Measurements from ENCODE around the gene MORC1. TPM values are rescaled to one million over a fixed set of nuclear protein-coding genes. Genes with fewer than 3 reads are reported as not detected.

MORC1 gene
- total RNA-seq, 1 experiment from 2014 or later: not detected

DNA sequence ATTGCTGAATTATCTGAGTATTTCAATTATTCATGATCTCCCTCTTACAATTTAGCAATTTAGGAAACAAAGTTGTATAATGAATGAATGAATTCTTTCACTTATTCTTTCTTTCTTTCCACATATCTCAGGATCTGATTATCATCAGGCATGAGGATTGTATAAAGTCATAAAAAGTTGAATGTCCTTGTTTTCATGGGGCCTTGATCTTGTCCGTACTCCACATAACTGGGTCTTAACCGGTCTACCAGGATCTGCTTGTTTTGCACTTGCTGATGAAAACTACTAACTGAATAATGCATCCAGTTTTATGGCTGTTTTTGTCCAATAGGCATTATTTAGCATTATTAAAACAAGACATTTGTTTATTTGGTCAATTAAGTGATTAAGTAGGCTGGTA, 31.1 kb upstream of the MORC1 start:
- Histone ChIP-seq H3K27me3 (ENCODE audit: control insufficient read depth, insufficient read depth, low read length) (no peaks in the 10 kb centered on the region), H3K27ac (ENCODE audit: low read length) (no peak overlapping the region), H3K4me1 (ENCODE audit: control insufficient read depth, insufficient read depth, low read length) (no peaks in the 10 kb centered on the region), H3K4me3 (ENCODE audit: low read depth in 2 of 2, low read length in 2 of 2) (no peak overlapping the region), H3K36me3 (ENCODE audit: control insufficient read depth, insufficient read depth, low read length) (no peaks in the 10 kb centered on the region), H3K9me3 (ENCODE audit: control insufficient read depth, insufficient read depth, low read depth, low read length) (no peaks in the 10 kb centered on the region)
- no TSS peak for BruUV-seq (replicated peaks)
- intact Hi-C loops (cut with micrococcal nuclease; ENCODE audit: unreplicated experiment) (no loop called here), in situ Hi-C loops (cut with HindIII; ENCODE audit: low pct_unique_long_range_greater_than_20kb, low sequenced_read_pairs) (no loop called here)
- POLR2A ChIA-PET: no interaction called here
- no peak for DNase-seq (ENCODE audit: low read depth, low spot score)
- TF ChIP-seq, protein P1, sequence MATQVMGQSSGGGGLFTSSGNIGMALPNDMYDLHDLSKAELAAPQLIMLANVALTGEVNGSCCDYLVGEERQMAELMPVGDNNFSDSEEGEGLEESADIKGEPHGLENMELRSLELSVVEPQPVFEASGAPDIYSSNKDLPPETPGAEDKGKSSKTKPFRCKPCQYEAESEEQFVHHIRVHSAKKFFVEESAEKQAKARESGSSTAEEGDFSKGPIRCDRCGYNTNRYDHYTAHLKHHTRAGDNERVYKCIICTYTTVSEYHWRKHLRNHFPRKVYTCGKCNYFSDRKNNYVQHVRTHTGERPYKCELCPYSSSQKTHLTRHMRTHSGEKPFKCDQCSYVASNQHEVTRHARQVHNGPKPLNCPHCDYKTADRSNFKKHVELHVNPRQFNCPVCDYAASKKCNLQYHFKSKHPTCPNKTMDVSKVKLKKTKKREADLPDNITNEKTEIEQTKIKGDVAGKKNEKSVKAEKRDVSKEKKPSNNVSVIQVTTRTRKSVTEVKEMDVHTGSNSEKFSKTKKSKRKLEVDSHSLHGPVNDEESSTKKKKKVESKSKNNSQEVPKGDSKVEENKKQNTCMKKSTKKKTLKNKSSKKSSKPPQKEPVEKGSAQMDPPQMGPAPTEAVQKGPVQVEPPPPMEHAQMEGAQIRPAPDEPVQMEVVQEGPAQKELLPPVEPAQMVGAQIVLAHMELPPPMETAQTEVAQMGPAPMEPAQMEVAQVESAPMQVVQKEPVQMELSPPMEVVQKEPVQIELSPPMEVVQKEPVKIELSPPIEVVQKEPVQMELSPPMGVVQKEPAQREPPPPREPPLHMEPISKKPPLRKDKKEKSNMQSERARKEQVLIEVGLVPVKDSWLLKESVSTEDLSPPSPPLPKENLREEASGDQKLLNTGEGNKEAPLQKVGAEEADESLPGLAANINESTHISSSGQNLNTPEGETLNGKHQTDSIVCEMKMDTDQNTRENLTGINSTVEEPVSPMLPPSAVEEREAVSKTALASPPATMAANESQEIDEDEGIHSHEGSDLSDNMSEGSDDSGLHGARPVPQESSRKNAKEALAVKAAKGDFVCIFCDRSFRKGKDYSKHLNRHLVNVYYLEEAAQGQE (IDR thresholded peaks at IDR 0.05; ENCODE audit: insufficient read depth in 1 of 2, low read depth in 2 of 2, low read length in 1 of 2): no peak
- no peak for TF ChIP-seq POLR2AphosphoS5 (IDR thresholded peaks at IDR 0.05; ENCODE audit: low read depth, low read length)
- TF ChIP-seq SIN3A (IDR thresholded peaks at IDR 0.05; ENCODE audit: borderline replicate concordance, insufficient read depth, low read depth, low read length): no peak
- no peak for TF ChIP-seq TCF7L2 (IDR thresholded peaks at IDR 0.05; ENCODE audit: low read depth, low read length)
- no peak for TF ChIP-seq CTCF (IDR thresholded peaks at IDR 0.05)
- ATAC-seq: no peak
- CTCF ChIA-PET: no interaction called here

DNA sequence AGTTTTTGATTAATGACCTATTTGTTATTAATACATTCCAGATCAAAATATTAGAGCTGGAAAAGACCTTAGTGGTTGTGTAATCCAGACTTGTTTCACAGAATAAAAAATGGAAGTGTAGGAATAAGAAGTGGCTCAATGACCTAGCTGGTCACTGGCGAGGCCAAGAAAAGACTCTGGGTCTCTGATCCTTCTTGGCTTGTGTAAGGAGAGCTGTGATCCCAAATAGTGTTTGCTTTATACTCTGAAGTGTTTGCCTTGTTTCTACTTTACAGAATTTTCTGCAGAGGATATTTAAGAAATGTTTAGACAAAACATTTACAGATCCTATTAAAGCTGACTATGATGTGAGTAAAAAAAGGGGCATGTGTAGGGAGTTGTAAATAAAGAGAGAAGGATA, 25.7 kb upstream of the MORC1 start:
- DNase-seq (ENCODE audit: low read depth, low spot score): no peak
- ATAC-seq: no peak
- in situ Hi-C loops (cut with HindIII; ENCODE audit: low pct_unique_long_range_greater_than_20kb, low sequenced_read_pairs) (no loop called here), intact Hi-C loops (cut with micrococcal nuclease; ENCODE audit: unreplicated experiment) (no loop called here)
- TF ChIP-seq, protein P1 (IDR thresholded peaks at IDR 0.05; ENCODE audit: insufficient read depth in 1 of 2, low read depth in 2 of 2, low read length in 1 of 2): no peak
- no peak for TF ChIP-seq CTCF (IDR thresholded peaks at IDR 0.05)
- no peak for TF ChIP-seq SIN3A (IDR thresholded peaks at IDR 0.05; ENCODE audit: borderline replicate concordance, insufficient read depth, low read depth, low read length)
- no peak for TF ChIP-seq POLR2AphosphoS5 (IDR thresholded peaks at IDR 0.05; ENCODE audit: low read depth, low read length)
- no peak for TF ChIP-seq TCF7L2 (IDR thresholded peaks at IDR 0.05; ENCODE audit: low read depth, low read length)
- H3K36me3 ChIP-seq (ENCODE audit: control insufficient read depth, insufficient read depth, low read length): no peaks in the 10 kb centered on the region
- H3K27me3 ChIP-seq (ENCODE audit: control insufficient read depth, insufficient read depth, low read length): no peaks in the 10 kb centered on the region
- POLR2A ChIA-PET: no interaction called here
- H3K4me3 ChIP-seq (ENCODE audit: low read depth in 2 of 2, low read length in 2 of 2): no peak overlapping the region
- no peaks in the 10 kb centered on the region for H3K4me1 ChIP-seq (ENCODE audit: control insufficient read depth, insufficient read depth, low read length)
- BruUV-seq (replicated peaks): no TSS peak
- no peaks in the 10 kb centered on the region for H3K9me3 ChIP-seq (ENCODE audit: control insufficient read depth, insufficient read depth, low read depth, low read length)
- no peak overlapping the region for H3K27ac ChIP-seq (ENCODE audit: low read length)
- CTCF ChIA-PET: no interaction called here

All from Panc1 (cell line).